MM.1S (cell line): ENCODE results near the gene SFN.

ENCODE experiments used
- DNase-seq: peaks from one replicate; pipeline ENCODE4 v3.0.0-alpha.2; 2015
- H2AFZ ChIP-seq: fragments of 300-600 bp; sonication (generic); 2 replicates; pipeline ENCODE4 v1.6.0; 2016; ENCODE audit warnings: antibody characterized with exemption, low read length
- H3F3A ChIP-seq: fragments of 300-600 bp; sonication (generic); 2 replicates; pipeline ENCODE4 v1.6.1; 2016; ENCODE audit warnings: mild to moderate bottlenecking, antibody characterized with exemption, low read length, moderate library complexity, mixed read lengths; ENCODE audit not compliant: insufficient read depth
- H3K27ac ChIP-seq: fragments of 300-600 bp; sonication (generic); 2 replicates; pipeline ENCODE4 v1.5.1; 2016; ENCODE audit warnings: mild to moderate bottlenecking, low read length
- H3K27me3 ChIP-seq: fragments of 300-600 bp; sonication (generic); replicated peaks from 2 replicates; pipeline ENCODE4 v1.6.0; 2016; ENCODE audit warnings: low read length; ENCODE audit not compliant: insufficient read depth
- H3K36me3 ChIP-seq: fragments of 300-600 bp; sonication (generic); replicated peaks from 2 replicates; pipeline ENCODE4 v1.6.1; 2016; ENCODE audit warnings: mild to moderate bottlenecking, low read length, mixed read lengths; ENCODE audit not compliant: insufficient read depth
- H3K4me1 ChIP-seq: fragments of 300-600 bp; sonication (generic); 2 replicates; pipeline ENCODE4 v1.6.1; 2016; ENCODE audit warnings: low read length, mixed read lengths
- H3K4me2 ChIP-seq: fragments of 300-600 bp; sonication (generic); 2 replicates; pipeline ENCODE4 v1.6.0; 2016; ENCODE audit warnings: low read depth, low read length
- H3K4me3 ChIP-seq: fragments of 300-600 bp; sonication (generic); 2 replicates; pipeline ENCODE4 v1.5.1; 2016; ENCODE audit warnings: low read length, mixed read lengths
- H3K79me2 ChIP-seq: fragments of 300-600 bp; sonication (generic); 2 replicates; pipeline ENCODE4 v1.6.1; 2016; ENCODE audit warnings: mixed run types, low read length, mixed read lengths
- H3K9ac ChIP-seq: fragments of 300-600 bp; sonication (generic); 2 replicates; pipeline ENCODE4 v1.6.1; 2016; ENCODE audit warnings: low read length, mixed read lengths
- H3K9me2 ChIP-seq: fragments of 300-600 bp; sonication (generic); replicated peaks from 2 replicates; pipeline ENCODE4 v1.6.1; 2016; ENCODE audit warnings: mild to moderate bottlenecking, low read length, mixed read lengths; ENCODE audit not compliant: insufficient read depth
- H3K9me3 ChIP-seq: fragments of 300-600 bp; sonication (generic); replicated peaks from 2 replicates; pipeline ENCODE4 v1.6.1; 2016; ENCODE audit warnings: mild to moderate bottlenecking, low read length, mixed read lengths; ENCODE audit not compliant: insufficient read depth
- H4K20me1 ChIP-seq: fragments of 300-600 bp; sonication (generic); 2 replicates; pipeline ENCODE4 v1.6.1; 2016; ENCODE audit warnings: mild to moderate bottlenecking, low read length, moderate library complexity, mixed read lengths; ENCODE audit not compliant: insufficient read depth
- CTCF ChIP-seq: fragments of 300-600 bp; sonication (generic); IDR thresholded peaks from 2 replicates; pipeline ENCODE4 v1.5.1; 2016; ENCODE audit warnings: antibody characterized with exemption, low read length, mixed read lengths
- EZH2 ChIP-seq: fragments of 300-600 bp; sonication (generic); optimal IDR thresholded peaks from 2 replicates; pipeline ENCODE3; 2017; ENCODE audit warnings: low read depth, mild to moderate bottlenecking, antibody characterized with exemption, low read length, mixed read lengths
- EZH2phosphoT487 ChIP-seq: fragments of 300-600 bp; sonication (generic); IDR thresholded peaks from 2 replicates; pipeline ENCODE4 v1.6.1; 2018; ENCODE audit warnings: antibody characterized with exemption, low read length

Gene SFN

GRCh38 chr1:26853156-26853555 is 9.8 kb upstream of the SFN start:
- TF ChIP-seq EZH2 (no peak), CTCF (peak; percentile 82)
- H3K4me1 ChIP-seq = no peaks in the 10 kb centered on the region
- peaks cover 4% of the 10 kb centered on the region; the same call in 1 of the 2 replicates for H3K36me3 ChIP-seq

GRCh38 chr1:26853600-26853999 is 9.3 kb upstream of the SFN start:
- Histone ChIP-seq H4K20me1 (no peaks in the 10 kb centered on the region), H3K27ac (no peak overlapping the region), H3K4me3 (no peak overlapping the region), H3K79me2 (no peaks in the 10 kb centered on the region), H3K4me2 (no peak overlapping the region), H3K9ac (no peak overlapping the region), H3K4me1 (no peaks in the 10 kb centered on the region), H3K9me3 (no peaks in the 10 kb centered on the region), H2AFZ (no peak overlapping the region), H3K9me2 (no peaks in the 10 kb centered on the region), H3F3A (peaks cover 3% of the 10 kb centered on the region; the same call in 1 of the 2 replicates), H3K36me3 (peaks cover 4% of the 10 kb centered on the region; the same call in 1 of the 2 replicates), H3K27me3 (no peaks in the 10 kb centered on the region)
- DNase-seq = no peak
- TF ChIP-seq CTCF (no peak), EZH2 (no peak), EZH2phosphoT487 (no peak)

More at GRCh38 chr1:26853156-26853555, 9.8 kb upstream of the SFN start:
- no peak overlapping the region for H3K4me2 ChIP-seq
- no peaks in the 10 kb centered on the region for H4K20me1 ChIP-seq
- no peaks in the 10 kb centered on the region for H3K9me3 ChIP-seq
- no peak overlapping the region for H3K27ac ChIP-seq
- no peaks in the 10 kb centered on the region for H3K79me2 ChIP-seq
- no peaks in the 10 kb centered on the region for H3K27me3 ChIP-seq
- H3K9ac ChIP-seq = no peak overlapping the region
- no peak overlapping the region for H3K4me3 ChIP-seq
- H3F3A ChIP-seq = no peaks in the 10 kb centered on the region; the same call in 1 of the 2 replicates
- DNase-seq = peak; percentile 58
- H2AFZ ChIP-seq = no peak overlapping the region
- H3K9me2 ChIP-seq = no peaks in the 10 kb centered on the region

- H3K79me2 ChIP-seq = no peaks in the 10 kb centered on the region
- no peak for TF ChIP-seq EZH2phosphoT487
- TF ChIP-seq EZH2 = no peak
- no peak for TF ChIP-seq CTCF
- H3K4me1 ChIP-seq = no peaks in the 10 kb centered on the region
- peaks cover 4% of the 10 kb centered on the region; the same call in 1 of the 2 replicates for H3K36me3 ChIP-seq
- DNase-seq = no peak
- H3K9me3 ChIP-seq = no peaks in the 10 kb centered on the region
- H2AFZ ChIP-seq = no peak overlapping the region
- no peaks in the 10 kb centered on the region for H3K27me3 ChIP-seq
- H3K9me2 ChIP-seq = no peaks in the 10 kb centered on the region
- no peaks in the 10 kb centered on the region for H4K20me1 ChIP-seq
- no peak overlapping the region for H3K4me2 ChIP-seq
- H3K27ac ChIP-seq = no peak overlapping the region
- H3K9ac ChIP-seq = no peak overlapping the region
- H3K4me3 ChIP-seq = no peak overlapping the region
- peaks cover 4% of the 10 kb centered on the region; the same call in 1 of the 2 replicates for H3F3A ChIP-seq
Measured at GRCh38 chr1:26854906-26855305, 8.0 kb upstream of the SFN start.
